GM19240 (cell line): ENCODE measurements around the gene UNG.

Experiments used
- DNase-seq: peaks from one replicate; pipeline ENCODE4 v3.0.0; 2011; ENCODE audit warnings: low spot score; ENCODE audit not compliant: insufficient read length

Gene UNG

GRCh38 chr12:109088818-109089217, 8.6 kb upstream of the UNG start:
- no peak for DNase-seq

DNA sequence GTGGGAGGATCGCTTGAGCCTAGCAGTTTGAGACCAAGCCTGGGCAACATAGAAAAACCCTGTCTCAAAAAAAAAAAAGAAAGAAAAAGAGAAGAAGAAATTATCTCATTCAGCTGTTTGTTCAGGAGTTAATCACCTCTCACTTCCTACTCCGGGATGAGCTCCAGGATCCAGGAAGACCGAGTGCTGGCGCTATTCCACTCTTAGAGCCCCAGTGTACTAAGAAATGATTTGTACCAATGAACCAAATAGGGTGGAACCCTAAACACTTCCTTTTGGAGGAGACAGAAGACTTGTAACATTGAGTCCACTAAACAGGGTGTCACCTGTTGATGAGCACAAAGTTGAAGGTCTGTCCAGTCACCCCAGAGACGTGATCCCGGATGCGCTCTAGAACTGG, 7.7 kb upstream of the UNG start:
- DNase-seq, result no peak

- no peak for DNase-seq
These were observed 4.8 kb upstream of the UNG start for GRCh38 chr12:109092497-109093021.

DNA sequence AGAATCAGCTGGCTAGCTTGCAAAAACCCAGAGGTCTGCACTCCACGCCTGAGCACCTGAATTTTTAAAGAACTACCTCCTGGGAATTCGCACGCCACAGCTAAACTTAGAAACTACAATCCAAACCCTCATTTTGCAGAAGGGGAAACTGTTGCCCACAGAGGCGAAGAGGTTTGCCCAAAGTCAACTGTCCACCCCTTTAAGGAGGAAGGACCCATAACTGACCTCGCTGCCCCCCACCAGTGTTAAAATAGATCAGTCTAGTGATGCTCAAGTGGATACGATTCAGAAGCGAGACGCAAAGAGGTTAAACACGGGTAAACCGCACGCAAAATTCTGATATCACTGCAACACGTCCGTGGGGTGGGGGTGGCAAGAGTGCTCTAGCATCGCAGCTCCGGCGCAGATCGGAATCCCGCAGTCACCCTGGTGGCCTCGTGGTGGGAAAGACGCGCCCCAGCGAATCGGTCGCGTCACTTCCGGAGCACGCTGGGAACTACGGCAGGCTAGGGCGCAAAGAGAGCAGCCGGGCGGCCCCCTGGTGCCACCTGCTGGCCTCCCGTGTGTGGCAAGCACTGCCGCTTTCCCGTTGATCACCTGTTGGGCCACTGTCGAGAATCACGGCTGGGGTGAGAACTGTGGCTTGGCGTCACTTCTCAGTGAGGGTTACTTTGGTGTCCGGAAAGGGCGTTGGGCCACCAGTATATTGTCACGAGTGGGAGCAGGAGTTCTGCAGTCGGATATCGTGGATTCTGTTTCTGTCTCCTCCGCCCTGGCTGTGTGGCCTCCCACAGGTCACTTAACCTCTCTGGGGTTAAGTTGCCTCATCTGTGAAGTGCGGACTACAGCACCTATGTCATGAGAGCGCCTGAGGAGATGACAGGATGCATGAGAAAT, 4.1 kb upstream of the UNG start, which contains the start of gene ALKBH2:
Gene ALKBH2 (minus strand): TSS at position 451 of the 897 bp plus-strand sequence. CDS start 686 bp downstream, outside the sequence.
- peak; percentile 88 for DNase-seq

- DNase-seq, result no peak
These were observed 310 bp upstream of the UNG start for GRCh38 chr12:109097140-109097434.

- DNase-seq, result no peak
These were observed 797 bp downstream of the UNG start for GRCh38 chr12:109098183-109098604.

GRCh38 chr12:109098651-109099050, 1.3 kb downstream of the UNG start:
- DNase-seq, result no peak

DNA sequence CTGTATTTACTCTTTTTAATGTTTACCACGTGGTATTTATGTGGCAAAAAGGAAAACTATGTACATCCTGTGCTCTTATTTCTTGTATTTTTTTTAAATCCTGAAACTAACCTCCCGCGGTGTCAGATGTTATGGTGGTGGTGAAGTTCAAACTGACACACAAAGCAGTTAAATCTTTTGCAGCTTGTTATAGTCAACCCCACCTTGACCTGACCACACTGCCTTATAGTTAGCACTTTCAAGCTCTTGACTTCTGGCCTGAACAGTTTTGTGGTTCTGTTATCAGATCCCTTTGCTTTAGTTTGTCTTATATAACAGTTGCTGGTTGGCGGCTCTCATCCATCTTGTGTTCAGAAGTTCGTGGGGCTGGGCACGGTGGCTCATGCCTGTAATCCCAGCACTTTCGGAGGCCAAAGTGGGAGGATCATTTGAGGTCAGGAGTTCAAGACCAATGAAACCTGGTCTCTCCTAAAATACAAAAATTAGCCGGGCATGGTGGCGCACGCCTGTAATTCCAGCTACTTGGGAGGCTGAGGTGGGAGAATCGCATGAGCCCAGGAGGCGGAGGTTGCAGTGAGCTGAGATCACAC, 2.1 kb downstream of the UNG start:
- DNase-seq, result no peak

GRCh38 chr12:109100741-109101140, 3.3 kb downstream of the UNG start:
- DNase-seq, result no peak

GRCh38 chr12:109102491-109102890, 5.1 kb downstream of the UNG start:
- DNase-seq, result no peak

DNA sequence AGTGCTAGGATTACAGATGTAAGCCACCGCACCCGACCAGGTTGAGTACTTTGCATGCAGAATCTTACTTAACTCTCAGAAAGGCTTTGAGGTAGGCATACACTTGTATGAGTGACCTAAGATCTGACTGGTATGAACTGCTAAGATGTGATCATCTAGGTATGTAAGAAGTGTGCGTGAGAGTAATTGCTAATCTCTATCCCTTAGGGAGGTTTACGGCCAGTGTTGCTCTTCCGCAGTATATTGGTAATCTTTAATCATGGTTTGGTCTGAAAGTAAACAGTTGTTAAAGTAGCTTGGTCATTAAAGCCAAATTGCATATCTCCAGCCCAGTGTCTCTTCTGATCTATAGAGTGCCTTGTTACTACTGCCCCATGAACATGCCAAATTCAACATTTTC, 7.8 kb downstream of the UNG start:
- no peak for DNase-seq

- no peak for DNase-seq
These were observed 12.5 kb downstream of the UNG start for GRCh38 chr12:109109746-109110350.

DNA sequence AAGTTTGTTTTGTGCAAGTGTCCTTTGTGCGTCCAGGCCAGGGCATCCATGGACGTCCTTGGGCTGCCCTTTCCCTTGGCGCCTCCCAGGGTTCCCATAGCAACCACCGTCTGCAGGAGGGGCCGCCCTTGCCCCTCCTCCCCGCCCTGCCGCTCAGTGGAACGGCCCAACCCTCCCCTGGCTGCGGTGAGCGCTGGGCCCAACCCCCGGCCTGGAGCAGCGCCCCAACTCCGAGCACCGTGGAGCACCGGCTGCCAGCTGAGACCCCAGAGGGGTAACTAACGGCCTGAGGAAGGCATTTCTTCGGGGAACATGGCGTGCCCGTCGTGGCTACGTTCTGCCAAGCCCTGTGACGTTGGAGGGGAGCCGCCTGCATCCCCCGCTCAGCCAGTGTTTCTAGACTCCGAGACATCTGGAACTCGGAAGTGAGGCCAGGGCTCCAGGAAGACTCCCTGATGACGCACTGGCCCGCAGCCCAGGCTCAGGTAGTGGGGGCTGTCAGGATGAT, 13.6 kb downstream of the UNG start:
- peak; percentile 28 for DNase-seq

GRCh38 chr12:109112720-109113465, 15.5 kb downstream of the UNG start:
- DNase-seq, result no peak

- no peak for DNase-seq
These were observed 16.4 kb downstream of the UNG start for GRCh38 chr12:109113661-109114321.

GRCh38 chr12:109114644-109115043, 17.2 kb downstream of the UNG start:
- DNase-seq, result no peak

DNA sequence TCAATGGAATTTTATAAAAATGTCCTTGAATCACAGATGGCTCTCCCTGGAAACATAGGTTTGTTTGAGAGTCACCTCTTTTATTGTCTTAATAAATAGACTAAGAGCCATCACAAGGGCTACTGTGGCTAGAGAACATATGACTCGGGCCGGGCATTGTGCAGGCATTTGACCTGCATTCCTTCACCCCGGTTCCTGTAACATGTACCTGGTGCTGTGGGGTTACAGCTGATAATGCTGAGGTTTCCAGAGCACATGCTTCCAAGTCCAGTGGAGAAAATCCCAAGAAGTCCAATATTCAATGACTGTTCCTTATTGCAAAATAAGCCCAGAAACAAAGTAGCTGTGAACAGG, 18.0 kb downstream of the UNG start:
- no peak for DNase-seq

DNA sequence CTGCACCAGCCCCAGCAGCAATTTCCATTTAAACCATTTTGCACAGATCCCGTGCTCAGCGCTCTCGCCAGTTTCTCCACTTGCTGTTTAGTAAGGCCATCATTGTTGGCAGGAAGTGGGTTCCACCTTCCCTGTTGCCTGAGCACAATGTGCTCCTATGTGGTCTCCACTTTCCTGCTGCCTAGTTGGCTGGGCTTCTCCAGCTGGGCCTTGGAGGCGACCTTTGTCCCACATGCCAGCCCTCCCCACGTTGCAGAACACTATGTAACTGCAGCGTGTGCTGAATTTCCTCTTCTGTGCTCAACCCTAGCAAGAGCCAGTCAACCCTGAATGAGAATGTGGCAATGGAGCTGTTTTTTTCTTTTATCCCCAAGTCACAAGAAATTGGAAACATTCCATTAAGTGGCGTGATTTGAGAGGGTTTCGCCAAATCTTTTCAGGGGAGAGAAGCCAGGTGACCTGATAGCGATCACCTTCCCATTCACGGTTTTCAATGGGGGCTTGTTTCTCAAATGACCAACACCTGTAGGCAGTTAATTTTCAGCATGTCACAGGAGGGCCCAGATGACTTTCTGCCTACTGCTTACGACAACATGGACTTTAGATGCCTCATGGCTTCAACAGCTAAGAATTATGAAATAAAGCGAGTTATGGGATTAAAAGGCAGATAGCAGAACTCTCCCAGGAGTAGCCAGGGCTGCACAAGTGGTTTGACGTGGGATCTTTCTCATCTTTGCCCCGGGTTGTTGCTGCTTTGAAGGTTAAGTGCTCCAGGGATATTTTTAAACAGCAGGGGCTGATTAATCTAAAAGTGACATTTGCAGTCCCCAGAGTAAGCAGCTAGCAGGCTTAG, 18.6 kb downstream of the UNG start, which contains the start of gene ACACB:
Gene ACACB (plus strand): TSS at position 830 of the 853 bp plus-strand sequence. CDS start 22,819 bp downstream, outside the sequence.
- no peak for DNase-seq

DNA sequence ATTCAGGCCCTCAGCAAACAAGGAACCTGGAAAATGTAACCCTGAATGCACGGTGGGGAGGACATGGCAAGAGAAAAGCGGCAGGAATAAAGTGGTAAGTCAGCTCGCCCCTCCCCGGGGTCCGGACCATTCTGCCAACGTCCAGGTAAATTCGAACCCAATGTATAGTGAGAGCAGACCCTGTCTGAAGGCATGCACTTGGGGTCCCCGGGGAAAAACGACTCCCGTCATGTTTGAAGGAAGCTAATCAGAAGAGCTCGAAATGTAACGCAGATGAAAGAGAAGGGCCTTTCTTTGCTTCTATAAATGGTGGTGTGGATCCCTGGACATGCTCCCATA, 19.2 kb downstream of the UNG start:
- DNase-seq, result no peak

DNA sequence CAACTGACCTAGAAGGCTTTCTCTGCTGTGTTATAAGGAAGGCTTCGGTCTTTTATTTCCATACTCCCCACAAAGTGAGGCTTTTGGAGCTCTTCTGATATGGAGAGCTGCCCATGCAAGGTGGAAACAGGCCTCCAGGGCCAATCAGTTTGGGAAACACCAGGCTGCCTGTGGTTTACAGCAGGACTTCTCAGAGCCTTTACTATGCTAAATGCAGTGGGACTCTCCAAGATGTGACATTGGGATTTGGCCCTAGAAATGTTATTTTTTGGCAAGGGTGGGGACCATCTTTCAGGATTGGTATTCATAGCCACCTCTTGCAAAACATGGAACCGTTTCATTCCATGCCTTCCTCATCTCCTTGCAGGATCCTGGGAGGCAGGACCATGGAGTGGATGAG, 22.7 kb downstream of the UNG start:
- DNase-seq, result no peak
